HK-2 (cell line): ENCODE measurements around the gene MYO9B.

ENCODE experiments used
- DNase-seq: peaks from one replicate; pipeline ENCODE4 v3.0.0-alpha.2; 2018; ENCODE audit not compliant: unreplicated experiment

The MYO9B gene

GRCh38 chr19:17061691-17062090 is 13.9 kb upstream of the MYO9B start:
- no peak for DNase-seq

- DNase-seq, result no peak
Measured at GRCh38 chr19:17063428-17063827, 12.1 kb upstream of the MYO9B start.

DNA sequence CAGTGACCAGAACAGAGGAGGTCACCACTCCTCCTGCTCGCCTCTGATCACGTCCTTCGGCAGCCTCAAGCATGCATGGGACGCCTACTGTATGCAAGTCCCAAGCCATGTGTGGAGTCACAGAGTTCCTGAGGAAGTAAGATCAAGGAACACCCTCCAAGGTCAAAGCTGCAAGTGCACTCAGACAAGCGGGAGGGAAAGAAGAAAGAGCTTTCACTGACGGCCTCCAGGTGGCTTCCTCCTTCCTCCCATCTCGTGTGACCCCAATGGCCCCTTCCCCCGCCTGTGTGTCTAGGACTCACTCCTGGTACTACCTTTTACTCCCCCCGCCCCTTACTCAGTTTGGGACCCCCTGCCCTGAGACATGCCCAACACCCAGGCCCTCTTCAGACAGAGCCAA is 6.4 kb upstream of the MYO9B start:
- no peak for DNase-seq

DNA sequence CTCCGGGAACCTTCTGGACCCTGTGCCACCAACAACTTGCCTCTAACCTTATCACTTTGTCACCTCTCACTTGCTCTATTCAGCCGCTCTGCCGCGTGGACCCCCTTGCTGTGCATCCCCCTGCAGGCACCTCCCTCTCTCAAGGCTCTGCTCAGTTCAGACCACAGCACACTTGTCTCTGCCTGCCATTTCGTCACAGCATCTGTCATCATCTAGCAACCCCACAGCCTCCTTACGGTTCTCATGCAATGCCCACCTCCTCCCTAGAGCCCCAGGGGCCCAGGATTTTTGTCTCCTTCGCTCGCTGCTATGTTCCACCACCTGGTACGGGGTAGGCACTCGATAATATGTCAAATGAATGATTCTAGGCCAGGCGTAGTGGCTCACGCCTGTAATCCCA is 5.2 kb upstream of the MYO9B start:
- DNase-seq, result no peak

- DNase-seq, result no peak
Measured at GRCh38 chr19:17070912-17071311, 4.7 kb upstream of the MYO9B start.

DNA sequence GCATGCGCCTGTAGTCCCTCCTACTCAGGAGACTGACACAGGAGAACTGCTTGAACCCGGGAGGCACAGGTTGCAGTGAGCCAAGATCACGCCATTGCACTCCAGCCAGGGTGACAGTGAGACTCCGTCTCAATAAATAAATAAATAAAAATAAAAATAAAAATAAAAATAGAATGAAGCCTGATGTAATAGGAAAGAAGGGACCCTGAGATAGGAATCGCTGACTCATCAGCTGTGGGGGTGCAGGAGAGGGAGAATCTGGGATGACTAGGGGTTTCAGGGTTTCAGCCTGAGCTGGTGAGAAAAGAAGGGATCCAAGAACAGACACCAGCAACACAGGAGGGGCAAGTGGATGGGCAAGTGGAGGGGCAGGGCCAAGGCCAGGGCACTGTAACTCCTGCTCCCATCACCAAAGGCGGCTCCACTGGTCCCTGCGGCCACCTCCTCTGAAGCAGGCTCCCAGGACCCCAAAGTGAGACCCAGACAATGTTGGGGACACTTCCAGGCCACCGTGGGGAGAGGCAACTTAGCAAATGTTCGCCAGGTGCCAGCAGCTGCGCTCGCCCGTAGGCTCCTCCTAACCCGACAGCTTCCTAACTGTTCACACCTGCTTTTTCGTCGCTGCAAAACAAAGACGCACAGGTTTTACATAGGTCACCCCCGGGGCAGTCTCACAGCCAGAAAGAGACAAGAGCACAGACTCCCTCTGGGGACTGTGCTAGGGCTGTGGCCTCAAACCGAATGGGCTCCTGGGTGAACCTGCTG is 1.5 kb upstream of the MYO9B start:
- DNase-seq, result no peak

GRCh38 chr19:17074634-17075034 is 943 bp upstream of the MYO9B start:
- DNase-seq, result no peak

- peak; percentile 40 for DNase-seq
Measured at GRCh38 chr19:17075864-17076542, 426 bp downstream of the MYO9B start.

- DNase-seq, result no peak
Measured at GRCh38 chr19:17076543-17076991, 990 bp downstream of the MYO9B start.

DNA sequence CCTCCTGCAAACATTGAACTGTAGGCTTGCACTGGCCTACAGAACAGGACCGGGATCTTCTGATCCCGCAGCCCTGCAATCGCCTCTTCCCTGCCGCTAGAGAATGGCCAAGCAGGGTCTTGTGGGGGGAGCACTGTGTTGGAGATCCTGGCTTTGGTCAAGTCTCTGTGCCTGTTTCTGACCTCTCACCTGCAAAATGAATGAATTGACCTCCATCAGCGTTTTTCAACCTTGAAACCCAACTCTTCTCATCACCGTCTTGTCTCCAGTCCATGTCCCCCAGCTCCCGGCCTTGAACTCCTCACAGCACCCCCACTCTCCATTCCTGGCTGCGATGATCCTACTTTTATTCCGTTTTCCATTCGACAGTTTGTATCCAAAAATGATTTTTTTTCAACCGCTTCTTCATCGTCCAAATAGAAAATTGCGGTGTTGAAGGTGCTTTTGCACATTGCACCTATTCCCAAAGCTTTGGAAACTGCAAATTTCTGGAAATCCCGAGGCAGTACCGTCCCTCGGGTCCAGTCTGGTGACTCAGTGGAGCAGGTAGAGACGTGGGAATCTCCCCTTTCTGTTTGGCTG is 2.0 kb downstream of the MYO9B start:
- DNase-seq, result no peak

DNA sequence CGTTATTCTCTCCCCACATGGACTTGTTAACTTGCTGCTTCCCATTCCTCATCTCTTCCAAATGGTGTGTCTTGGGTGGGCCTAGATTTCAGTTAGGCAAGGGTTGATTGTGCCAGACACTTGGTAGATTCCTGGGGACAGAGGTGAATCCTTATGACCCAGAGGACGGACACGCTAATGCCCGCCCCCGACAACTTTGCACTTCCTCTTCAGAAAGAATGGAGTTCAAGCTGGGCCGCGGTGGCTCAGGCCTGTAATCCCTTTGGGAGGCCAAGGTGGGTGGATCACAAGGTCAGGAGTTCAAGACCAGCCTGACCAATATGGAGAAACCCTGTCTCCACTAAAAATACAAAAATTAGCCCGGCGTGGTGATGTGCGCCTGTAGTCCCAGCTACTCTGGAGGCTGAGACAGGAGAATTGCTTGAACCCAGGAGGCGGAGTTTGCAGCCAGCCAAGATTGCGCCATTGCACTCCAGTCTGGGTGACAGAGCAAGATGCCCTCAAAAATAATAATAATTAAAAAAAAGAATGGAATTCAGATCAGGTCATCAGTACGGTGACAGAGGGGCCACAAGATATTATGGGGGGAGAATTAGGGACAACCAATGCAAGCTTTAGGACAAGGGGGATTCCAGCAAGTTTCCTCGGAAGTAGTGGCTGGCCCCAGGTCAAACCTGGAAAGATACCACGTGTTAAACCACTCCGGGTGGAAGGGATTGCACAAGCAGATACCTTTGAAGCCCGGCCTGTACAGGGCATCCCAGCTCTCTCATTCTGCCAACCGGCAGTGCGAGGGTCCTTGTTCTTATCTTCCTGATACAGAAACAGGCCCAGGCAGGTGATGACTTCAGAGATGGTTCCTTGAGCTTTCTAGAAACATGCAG is 2.7 kb downstream of the MYO9B start:
- no peak for DNase-seq

DNA sequence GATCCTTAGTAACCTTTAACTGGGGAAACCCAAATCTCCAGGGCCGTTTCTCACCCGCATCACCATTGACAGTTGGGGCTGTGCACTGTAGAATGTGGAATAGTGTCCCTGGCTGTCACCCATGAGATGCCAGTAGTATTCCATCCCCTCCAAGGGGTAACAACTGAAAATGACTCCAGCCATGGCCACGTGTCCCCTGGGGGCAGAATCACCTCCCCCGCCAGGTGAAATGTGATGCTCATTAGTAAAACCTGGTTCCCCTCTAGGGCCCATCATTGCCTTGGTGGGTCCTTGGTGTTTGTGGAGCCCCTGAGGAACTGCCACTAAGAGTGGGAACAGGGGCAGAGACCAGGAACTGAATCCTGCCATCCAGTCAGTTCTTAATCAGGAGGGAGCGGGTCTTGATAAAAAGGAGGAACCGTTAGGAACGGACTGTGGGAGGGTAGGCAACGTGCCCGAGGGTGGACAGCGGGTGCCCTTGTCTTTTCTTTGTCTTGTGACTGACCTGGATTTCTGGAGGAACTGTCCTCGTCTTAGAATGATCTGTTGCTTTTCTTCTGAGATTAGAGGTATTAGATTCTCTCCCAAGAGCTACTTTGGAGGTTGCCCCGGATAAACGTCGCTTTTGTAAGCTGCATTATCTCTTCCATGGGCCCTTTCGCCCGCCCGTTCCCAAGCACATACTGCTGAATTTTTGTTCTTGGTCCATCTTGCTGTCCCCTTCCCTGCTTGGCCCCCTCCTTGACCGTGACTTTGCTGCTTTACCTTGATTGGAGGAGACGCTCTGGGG is 3.5 kb downstream of the MYO9B start:
- no peak for DNase-seq

DNA sequence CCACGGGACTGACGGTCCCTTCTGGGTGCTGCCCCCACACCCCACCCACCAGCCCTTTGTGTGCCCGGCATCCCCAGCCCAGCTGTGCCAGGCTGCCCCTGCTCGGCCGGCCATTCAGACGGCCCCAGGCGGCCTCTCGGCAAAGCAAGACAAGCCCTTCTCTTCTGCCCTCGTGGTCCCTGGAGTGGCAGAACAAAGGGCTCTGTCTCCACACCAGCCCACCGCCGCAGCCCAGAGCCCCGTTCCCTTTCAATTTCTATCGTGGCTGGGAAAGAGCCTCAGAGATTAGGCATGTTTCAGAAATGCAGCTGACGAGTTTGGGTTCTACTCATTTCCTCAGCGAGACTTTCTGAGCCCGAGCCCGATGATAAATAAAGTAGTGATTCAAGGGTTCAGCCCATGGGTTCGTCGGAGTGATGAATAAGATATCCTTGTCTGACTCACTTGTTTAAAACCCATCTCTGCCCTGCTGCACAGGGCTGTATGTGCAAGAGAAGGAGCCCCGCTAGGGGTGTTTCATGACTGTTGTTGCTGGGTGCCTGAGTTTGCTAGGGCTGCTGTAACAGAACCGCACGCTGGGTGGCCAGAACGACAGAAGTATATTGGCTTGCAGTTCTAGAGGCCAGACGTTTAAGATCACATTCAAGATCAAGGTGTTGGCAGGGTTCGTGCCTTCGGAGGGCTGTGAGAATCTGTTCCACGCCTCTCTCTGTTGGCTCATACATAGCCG is 4.3 kb downstream of the MYO9B start:
- peak; percentile 84 for DNase-seq

- no peak for DNase-seq
Measured at GRCh38 chr19:17080440-17080801, 4.8 kb downstream of the MYO9B start.

GRCh38 chr19:17081672-17082630 is 6.4 kb downstream of the MYO9B start:
- no peak for DNase-seq

DNA sequence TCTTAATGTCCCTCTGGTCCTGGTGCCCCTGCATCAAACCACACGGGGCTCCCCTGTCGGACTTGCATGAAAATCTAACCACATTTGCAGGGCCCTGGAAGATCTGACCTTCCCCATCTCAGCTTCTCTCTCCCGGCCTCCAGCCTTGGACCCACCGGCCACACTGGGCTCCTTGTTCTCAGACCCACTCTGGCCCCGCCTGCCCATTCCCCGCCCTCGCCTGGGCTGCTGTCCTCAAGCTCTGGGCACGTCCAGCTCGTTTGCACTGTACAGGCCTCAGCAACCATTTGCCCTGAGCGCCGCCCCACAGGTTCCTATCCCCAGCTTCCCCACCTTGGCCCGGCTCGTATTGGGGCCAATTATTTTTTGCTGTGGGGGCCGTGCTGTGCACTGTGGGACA is 10.5 kb downstream of the MYO9B start:
- no peak for DNase-seq

DNA sequence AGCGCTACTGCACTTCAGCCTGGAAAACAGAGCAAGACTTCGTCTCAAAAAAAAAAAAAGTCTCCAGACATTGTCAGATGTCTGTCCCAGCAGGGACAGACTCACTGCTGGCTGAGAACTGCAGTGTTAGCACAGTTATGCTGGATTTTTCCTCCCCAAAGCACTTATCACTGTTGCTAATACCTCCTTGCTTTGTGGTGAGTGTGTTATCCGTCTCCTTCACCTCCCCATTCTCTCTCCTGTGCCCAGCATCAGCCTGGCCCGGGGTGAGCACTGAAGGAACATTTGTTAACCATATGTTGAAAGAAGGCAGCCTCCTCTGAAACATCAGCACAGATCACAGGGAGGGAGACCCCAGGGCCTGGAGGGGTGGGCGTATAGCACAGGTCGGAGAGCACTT is 11.3 kb downstream of the MYO9B start:
- DNase-seq, result no peak

GRCh38 chr19:17088552-17088951 is 13.0 kb downstream of the MYO9B start:
- no peak for DNase-seq

DNA sequence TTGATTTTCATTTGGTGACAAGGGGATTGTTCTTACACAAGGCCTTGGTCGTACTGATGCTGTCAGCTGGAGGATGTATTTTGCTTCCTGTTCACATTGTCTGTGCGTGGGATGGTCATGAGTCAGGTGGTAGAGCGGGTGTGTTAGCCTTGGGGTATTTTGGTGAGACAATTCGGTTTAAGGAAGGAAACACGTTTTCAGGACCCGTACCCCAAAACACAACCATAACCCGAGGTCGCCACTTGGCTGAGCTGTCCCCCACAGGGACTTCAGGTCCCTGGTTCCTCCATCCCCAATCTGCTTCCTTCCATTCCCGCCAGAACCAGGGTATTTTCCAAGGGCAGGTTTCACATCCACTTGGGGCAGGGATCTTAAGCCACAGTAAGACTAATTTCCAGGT is 15.0 kb downstream of the MYO9B start:
- DNase-seq, result no peak
